Epithelial cell of esophagus (primary cell): Measurements from ENCODE around the gene GALNT9.
"Not testable (repeated sequence)": the region's sequence is repeated elsewhere in the genome, so short reads cannot be mapped to it uniquely, and the experiment has no call there.

Experiments
- DNase-seq: peaks from one replicate; pipeline ENCODE4 v3.0.0; 2010; ENCODE audit warnings: low read depth
- H3K4me3 ChIP-seq: 2 replicates; pipeline ENCODE4 v1.5.1; 2011; ENCODE audit warnings: mild to moderate bottlenecking, low read length, control low read depth
- TF ChIP-seq, protein P1 (sequence below): IDR thresholded peaks from 2 replicates; pipeline ENCODE4 v1.5.1; 2011; ENCODE audit warnings: low read depth, mild to moderate bottlenecking, low read length, control low read depth, inconsistent platforms; ENCODE audit not compliant: insufficient read depth; ENCODE audit errors: missing control alignments

Gene GALNT9

DNA sequence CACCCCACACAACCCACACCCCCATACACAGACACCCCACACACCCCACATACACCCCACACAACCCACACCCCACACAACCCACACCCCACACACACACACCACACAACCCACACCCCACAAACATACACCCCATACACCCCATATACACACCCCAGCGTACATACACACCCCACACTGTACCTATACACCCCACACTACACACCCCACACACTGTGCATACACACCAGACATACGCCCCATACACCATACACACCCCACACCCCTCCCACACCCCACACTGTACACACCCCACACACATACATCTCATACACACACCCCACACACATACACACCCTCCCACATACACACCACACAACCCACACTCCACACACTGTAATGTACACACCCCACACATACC lies 104.9 kb downstream of the GALNT9 start:
- H3K4me3 ChIP-seq: no peak overlapping the region
- DNase-seq: no peak
- TF ChIP-seq, protein P1, sequence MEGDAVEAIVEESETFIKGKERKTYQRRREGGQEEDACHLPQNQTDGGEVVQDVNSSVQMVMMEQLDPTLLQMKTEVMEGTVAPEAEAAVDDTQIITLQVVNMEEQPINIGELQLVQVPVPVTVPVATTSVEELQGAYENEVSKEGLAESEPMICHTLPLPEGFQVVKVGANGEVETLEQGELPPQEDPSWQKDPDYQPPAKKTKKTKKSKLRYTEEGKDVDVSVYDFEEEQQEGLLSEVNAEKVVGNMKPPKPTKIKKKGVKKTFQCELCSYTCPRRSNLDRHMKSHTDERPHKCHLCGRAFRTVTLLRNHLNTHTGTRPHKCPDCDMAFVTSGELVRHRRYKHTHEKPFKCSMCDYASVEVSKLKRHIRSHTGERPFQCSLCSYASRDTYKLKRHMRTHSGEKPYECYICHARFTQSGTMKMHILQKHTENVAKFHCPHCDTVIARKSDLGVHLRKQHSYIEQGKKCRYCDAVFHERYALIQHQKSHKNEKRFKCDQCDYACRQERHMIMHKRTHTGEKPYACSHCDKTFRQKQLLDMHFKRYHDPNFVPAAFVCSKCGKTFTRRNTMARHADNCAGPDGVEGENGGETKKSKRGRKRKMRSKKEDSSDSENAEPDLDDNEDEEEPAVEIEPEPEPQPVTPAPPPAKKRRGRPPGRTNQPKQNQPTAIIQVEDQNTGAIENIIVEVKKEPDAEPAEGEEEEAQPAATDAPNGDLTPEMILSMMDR: no peak

- H3K4me3 ChIP-seq: no peak overlapping the region
- DNase-seq: no peak
- TF ChIP-seq, protein P1: no peak
These were observed 106.6 kb downstream of the GALNT9 start for GRCh38 chr12:132222808-132223173.

DNA sequence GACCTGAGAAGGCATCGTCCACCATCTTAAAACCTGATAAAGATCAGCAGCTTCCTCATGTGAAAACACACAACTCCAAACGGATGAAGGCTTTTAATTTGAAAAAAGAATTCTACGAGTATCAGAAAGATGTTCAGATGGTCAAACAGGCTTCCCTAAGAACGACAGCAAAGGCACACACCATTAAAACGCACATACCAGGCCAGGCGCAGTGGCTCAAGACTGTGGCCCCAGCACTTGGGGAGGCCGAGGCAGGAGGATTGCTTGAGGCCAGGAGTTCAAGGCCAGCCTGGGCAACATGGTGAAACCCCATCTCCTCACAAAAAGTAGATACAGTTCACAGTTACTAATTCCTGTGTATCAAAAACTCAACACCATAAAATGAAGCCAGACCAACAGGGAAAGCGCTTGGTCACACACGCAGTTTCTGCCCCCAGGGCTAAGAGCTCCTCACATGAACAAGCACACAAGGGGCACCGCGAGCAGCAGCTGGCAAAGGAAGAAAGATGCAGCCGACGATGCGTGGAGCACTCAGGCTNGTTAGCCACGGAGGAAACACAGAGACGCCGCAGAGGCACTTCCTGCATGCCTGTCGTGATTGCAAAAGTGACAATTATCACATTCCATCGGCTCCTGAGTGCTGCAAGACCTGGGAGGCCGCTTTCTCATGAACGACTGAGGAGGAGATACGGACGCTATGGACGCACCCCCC lies 107.1 kb downstream of the GALNT9 start:
- no peak overlapping the region for H3K4me3 ChIP-seq
- DNase-seq: peak; percentile 36
- TF ChIP-seq, protein P1: no peak

- DNase-seq, H3K4me3 ChIP-seq: not testable (repeated sequence)
These were observed 109.6 kb downstream of the GALNT9 start for GRCh38 chr12:132219761-132220160.

- no peak for DNase-seq
- TF ChIP-seq, protein P1: no peak
- H3K4me3 ChIP-seq: no peak overlapping the region
These were observed 110.1 kb downstream of the GALNT9 start for GRCh38 chr12:132219323-132219722.

DNA sequence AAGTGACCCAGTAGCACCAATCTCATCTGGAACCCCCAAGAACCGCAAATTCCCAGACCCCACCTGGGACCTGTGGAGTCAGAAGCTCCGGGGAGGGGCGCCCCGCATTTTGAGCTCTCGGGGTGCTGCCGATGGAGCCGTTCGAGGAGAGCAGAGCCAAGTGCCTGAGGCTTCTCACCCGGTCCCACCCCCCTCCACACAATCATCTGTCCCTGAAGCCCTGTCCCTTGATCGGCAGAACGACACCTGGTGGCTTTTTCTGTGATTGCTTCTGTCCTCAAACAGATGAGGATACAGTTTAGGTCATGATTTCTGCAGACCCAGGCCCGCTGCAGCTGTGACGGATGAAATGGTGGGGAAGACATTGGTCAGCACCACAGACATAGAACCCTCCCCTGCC lies 110.5 kb downstream of the GALNT9 start:
- no peak for DNase-seq
- TF ChIP-seq, protein P1: no peak
- no peak overlapping the region for H3K4me3 ChIP-seq

DNA sequence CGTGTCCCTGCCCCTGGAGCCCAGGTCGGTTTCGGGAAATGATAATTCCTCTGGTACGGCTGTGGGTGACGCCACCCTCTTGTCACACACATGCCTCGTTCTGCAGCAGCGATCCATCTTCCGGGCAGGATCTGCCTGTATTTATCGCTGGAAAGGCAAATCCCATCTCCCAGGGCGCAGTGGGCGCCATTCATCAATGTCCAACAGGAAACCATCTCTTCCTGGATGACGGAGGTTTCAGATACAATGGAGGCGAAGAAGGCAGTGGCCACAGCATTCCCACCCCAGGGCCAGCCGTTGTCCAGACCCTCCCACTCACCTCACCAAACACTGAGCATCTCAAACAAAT lies 110.9 kb downstream of the GALNT9 start:
- DNase-seq: no peak
- H3K4me3 ChIP-seq: no peak overlapping the region
- TF ChIP-seq, protein P1: no peak
